ENCODE measurements around the gene VSTM2A. TPM values are rescaled to one million over a fixed set of nuclear protein-coding genes. Genes with fewer than 3 reads are reported as not detected.

VSTM2A gene
- total RNA-seq, 1 donor from 2014 or later, result not detected

DNA sequence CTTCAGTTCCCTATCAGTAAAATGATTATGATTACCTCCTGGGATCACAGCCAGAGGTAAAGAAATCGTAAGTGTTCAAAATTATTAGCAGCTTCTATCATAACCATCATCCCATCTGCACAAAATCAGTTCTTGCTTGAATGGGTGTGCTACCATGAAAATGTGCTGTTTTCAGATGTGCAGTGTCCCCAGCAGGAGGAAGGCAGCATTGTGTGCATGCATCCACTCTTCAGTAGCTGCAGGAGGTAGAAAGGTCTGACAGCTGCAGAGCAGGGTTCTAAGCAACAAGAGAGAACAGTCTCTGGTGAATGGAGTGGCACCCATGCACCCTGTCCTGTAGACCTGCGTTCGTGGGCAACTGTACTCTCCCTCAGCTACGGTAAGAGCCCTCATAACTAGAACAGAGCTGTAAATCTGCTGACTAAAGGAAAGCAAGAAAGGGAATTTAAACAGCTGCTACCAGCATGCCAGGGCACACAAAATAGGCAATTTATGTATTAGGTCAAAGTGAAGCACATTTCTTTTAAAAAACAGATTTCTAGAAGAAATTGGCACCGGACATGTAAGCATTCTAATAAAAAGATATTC is 21.2 kb downstream of the VSTM2A start:
- TF ChIP-seq, protein P1, sequence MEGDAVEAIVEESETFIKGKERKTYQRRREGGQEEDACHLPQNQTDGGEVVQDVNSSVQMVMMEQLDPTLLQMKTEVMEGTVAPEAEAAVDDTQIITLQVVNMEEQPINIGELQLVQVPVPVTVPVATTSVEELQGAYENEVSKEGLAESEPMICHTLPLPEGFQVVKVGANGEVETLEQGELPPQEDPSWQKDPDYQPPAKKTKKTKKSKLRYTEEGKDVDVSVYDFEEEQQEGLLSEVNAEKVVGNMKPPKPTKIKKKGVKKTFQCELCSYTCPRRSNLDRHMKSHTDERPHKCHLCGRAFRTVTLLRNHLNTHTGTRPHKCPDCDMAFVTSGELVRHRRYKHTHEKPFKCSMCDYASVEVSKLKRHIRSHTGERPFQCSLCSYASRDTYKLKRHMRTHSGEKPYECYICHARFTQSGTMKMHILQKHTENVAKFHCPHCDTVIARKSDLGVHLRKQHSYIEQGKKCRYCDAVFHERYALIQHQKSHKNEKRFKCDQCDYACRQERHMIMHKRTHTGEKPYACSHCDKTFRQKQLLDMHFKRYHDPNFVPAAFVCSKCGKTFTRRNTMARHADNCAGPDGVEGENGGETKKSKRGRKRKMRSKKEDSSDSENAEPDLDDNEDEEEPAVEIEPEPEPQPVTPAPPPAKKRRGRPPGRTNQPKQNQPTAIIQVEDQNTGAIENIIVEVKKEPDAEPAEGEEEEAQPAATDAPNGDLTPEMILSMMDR (IDR thresholded peaks at IDR 0.05), result no peak
- Mint-ChIP-seq H3K4me1 (ENCODE audit: unreplicated experiment) (no peaks in the 10 kb centered on the region), H3K9me3 (ENCODE audit: unreplicated experiment) (no peaks in the 10 kb centered on the region), H3K27ac (ENCODE audit: unreplicated experiment) (no peak overlapping the region), H3K36me3 (ENCODE audit: unreplicated experiment) (no peaks in the 10 kb centered on the region), H3K4me3 (ENCODE audit: unreplicated experiment) (no peak overlapping the region), H3K27me3 (ENCODE audit: unreplicated experiment) (no peaks in the 10 kb centered on the region)
- no peak for DNase-seq (ENCODE audit: extremely low spot score, unreplicated experiment)

DNA sequence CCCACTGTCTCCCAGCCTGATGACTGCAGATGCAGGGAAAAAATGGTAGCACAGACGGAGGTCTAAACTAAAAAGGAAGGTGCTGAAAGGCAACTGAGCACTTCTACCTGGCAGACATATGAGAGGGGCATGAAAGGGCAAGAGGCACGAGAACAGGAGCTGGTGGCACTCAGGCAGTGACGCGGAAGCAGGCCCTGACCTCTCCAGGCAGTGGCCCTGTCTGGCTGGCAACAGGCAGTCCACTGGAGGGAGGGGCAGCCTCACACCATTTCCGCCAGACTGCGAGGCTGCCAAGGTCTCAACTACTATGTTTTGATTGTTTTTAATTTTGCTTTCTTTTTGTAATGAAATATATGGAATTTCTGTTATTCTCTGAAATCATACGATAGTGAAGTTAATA is 23.3 kb downstream of the VSTM2A start:
- Mint-ChIP-seq H3K27ac (ENCODE audit: unreplicated experiment) (no peak overlapping the region), H3K36me3 (ENCODE audit: unreplicated experiment) (no peaks in the 10 kb centered on the region)

DNA sequence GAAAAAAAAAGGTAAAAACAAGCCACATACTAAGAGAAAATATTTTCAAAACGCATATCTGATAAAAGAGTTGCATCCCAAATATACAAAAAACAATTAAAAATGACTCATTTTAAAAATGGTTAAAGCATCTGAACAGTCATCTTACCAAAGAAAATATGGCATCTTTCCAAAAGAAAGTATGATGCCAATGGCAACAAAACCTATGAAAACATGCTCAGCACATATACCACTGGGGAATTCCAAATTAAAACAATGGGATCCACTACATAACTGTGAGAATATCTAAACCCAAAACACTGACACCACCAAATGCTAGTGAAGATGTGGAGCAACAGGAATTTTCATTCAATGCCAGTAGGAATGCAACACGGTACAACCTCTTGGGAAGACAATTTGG is 39.3 kb downstream of the VSTM2A start:
- no peak for DNase-seq (ENCODE audit: extremely low spot score, unreplicated experiment)
- H3K9me3 Mint-ChIP-seq (ENCODE audit: unreplicated experiment), result no peaks in the 10 kb centered on the region
- no peaks in the 10 kb centered on the region for H3K27me3 Mint-ChIP-seq (ENCODE audit: unreplicated experiment)
- TF ChIP-seq, protein P1 (IDR thresholded peaks at IDR 0.05), result no peak
- no peaks in the 10 kb centered on the region for H3K4me1 Mint-ChIP-seq (ENCODE audit: unreplicated experiment)
- H3K27ac Mint-ChIP-seq (ENCODE audit: unreplicated experiment), result no peak overlapping the region
- no peak overlapping the region for H3K4me3 Mint-ChIP-seq (ENCODE audit: unreplicated experiment)
- H3K36me3 Mint-ChIP-seq (ENCODE audit: unreplicated experiment), result no peaks in the 10 kb centered on the region

More for the DNA sequence above, 23.3 kb downstream of the VSTM2A start:
- TF ChIP-seq, protein P1 (IDR thresholded peaks at IDR 0.05), result no peak
- H3K4me1 Mint-ChIP-seq (ENCODE audit: unreplicated experiment), result no peaks in the 10 kb centered on the region
- DNase-seq (ENCODE audit: extremely low spot score, unreplicated experiment), result no peak
- no peaks in the 10 kb centered on the region for H3K9me3 Mint-ChIP-seq (ENCODE audit: unreplicated experiment)
- H3K4me3 Mint-ChIP-seq (ENCODE audit: unreplicated experiment), result no peak overlapping the region
- no peaks in the 10 kb centered on the region for H3K27me3 Mint-ChIP-seq (ENCODE audit: unreplicated experiment)

DNA sequence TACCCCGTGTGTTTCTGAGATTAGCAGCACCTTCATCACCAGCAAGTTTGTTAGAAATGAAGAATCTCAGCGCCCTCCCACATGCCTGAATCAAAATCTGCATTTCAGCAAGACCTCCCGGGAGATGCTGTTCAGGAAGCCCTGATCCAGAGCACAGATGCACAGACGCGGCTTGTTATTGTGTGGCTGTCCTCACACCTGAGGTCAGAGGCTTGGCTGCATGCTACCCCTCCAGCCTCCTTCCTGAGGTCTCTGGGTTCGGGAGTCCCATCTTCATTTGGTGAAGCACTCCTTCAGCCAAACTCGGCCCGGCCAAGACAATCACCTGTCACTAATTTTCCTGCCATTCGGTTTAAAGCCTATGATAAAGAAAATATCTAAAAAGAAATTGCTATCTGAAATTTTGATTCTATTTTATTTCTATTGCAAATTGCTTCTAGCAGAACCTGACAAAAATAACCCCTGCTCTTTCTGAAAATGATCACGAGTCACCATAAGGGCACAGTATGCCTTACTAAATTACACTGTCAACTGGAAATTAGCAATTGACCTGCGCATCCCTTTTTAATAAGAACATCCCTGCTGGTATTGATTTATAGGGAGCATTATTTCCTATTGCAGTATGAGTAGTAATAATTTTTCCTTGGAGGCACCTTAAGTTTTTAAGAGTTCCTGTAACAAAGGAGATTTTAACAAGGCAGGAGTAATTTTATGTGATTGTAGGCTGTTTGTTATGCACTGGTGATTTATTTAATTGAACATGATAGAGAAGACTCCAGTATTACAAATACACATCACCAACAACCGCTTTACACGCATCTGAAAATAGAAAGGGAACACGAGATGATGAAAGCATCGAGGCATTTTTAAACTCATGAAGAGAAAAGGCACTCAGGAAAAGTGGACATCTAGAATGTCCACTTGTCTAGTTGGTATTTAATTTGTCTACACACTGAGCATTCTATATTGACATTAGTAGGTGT is 49.5 kb downstream of the VSTM2A start:
- Mint-ChIP-seq H3K27me3 (ENCODE audit: unreplicated experiment) (no peaks in the 10 kb centered on the region), H3K4me1 (ENCODE audit: unreplicated experiment) (no peaks in the 10 kb centered on the region), H3K36me3 (ENCODE audit: unreplicated experiment) (no peaks in the 10 kb centered on the region), H3K4me3 (ENCODE audit: unreplicated experiment) (no peak overlapping the region), H3K27ac (ENCODE audit: unreplicated experiment) (no peak overlapping the region), H3K9me3 (ENCODE audit: unreplicated experiment) (no peaks in the 10 kb centered on the region)
- TF ChIP-seq, protein P1 (IDR thresholded peaks at IDR 0.05), result no peak
- no peak for DNase-seq (ENCODE audit: extremely low spot score, unreplicated experiment)

DNA sequence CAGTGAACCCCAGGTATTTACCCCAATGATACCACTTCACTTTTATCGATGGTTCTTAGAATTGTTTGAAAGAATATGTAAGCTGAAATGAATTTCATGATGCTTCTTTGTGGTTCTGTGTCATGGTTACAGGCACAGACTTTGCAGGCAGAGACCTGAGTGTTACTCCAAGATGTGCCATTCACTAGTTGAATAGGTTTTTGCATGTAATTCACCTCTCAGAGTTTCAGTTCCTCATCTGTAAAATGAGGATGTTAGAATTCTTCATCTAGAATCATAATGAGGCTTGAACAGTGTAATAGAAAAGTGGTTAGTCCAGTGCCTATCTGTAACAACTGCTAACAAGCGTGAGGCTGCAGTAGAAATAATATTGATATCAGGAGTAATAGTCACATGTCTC is 54.6 kb downstream of the VSTM2A start:
- no peaks in the 10 kb centered on the region for H3K9me3 Mint-ChIP-seq (ENCODE audit: unreplicated experiment)
- H3K27me3 Mint-ChIP-seq (ENCODE audit: unreplicated experiment), result no peaks in the 10 kb centered on the region
- no peaks in the 10 kb centered on the region for H3K36me3 Mint-ChIP-seq (ENCODE audit: unreplicated experiment)
- no peak overlapping the region for H3K4me3 Mint-ChIP-seq (ENCODE audit: unreplicated experiment)
- no peak overlapping the region for H3K27ac Mint-ChIP-seq (ENCODE audit: unreplicated experiment)
- TF ChIP-seq, protein P1 (IDR thresholded peaks at IDR 0.05), result no peak
- no peak for DNase-seq (ENCODE audit: extremely low spot score, unreplicated experiment)
- H3K4me1 Mint-ChIP-seq (ENCODE audit: unreplicated experiment), result no peaks in the 10 kb centered on the region
